Astrocyte (in vitro differentiated cells and primary cell): ENCODE results near the gene ANXA2. TPM values are rescaled to one million over a fixed set of nuclear protein-coding genes. Genes with fewer than 3 reads are reported as not detected.
A peak's percentile ranks its signal among the peaks of the same experiment; 100 is the strongest.
"Not testable (repeated sequence)": the region's sequence is repeated elsewhere in the genome, so short reads cannot be mapped to it uniquely, and the experiment has no call there.

ENCODE experiments used
- DNase-seq: peaks from one replicate; pipeline ENCODE4 v3.0.0-alpha.2; 2010; ENCODE audit warnings: low read depth
- FAIRE-seq: peaks from 2 replicates; lab custom pipeline; 2011; peaks lifted over from hg19 to GRCh38; lab: Jason Lieb, UNC
- H2AFZ ChIP-seq: 2 replicates; pipeline ENCODE4 v1.6.0; 2012; ENCODE audit warnings: low read depth, low read length, inconsistent platforms
- H3K27ac ChIP-seq: 2 replicates; pipeline ENCODE4 v1.5.1; 2011; ENCODE audit warnings: low read depth, low read length, inconsistent platforms
- H3K27me3 ChIP-seq: 2 replicates; pipeline ENCODE4 v1.6.0; 2011; ENCODE audit warnings: low read length, inconsistent platforms; ENCODE audit not compliant: insufficient read depth
- H3K36me3 ChIP-seq: 2 replicates; pipeline ENCODE4 v1.5.1; 2011; ENCODE audit warnings: low read length, inconsistent platforms; ENCODE audit not compliant: insufficient read depth
- H3K4me1 ChIP-seq: 2 replicates; pipeline ENCODE4 v1.5.1; 2011; ENCODE audit warnings: low read length, inconsistent platforms; ENCODE audit not compliant: insufficient read depth
- H3K4me2 ChIP-seq: 2 replicates; pipeline ENCODE4 v1.6.0; 2012; ENCODE audit warnings: low read length, inconsistent platforms
- H3K4me3 ChIP-seq: 2 replicates; pipeline ENCODE4 v1.5.1; 2011; ENCODE audit warnings: low read depth, mild to moderate bottlenecking, low read length, inconsistent platforms; ENCODE audit not compliant: insufficient read depth
- H3K79me2 ChIP-seq: 2 replicates; pipeline ENCODE4 v1.6.0; 2012; ENCODE audit warnings: mild to moderate bottlenecking, low read length, inconsistent platforms; ENCODE audit not compliant: insufficient read depth
- H3K9ac ChIP-seq: 2 replicates; pipeline ENCODE4 v1.6.0; 2012; ENCODE audit warnings: mild to moderate bottlenecking, low read length, inconsistent platforms
- H3K9me3 ChIP-seq: 2 replicates; pipeline ENCODE4 v1.5.1; 2012; ENCODE audit warnings: low read depth, mild to moderate bottlenecking, low read length, inconsistent platforms; ENCODE audit not compliant: insufficient read depth
- H4K20me1 ChIP-seq: 2 replicates; pipeline ENCODE4 v1.6.0; 2012; ENCODE audit warnings: low read length, inconsistent platforms; ENCODE audit not compliant: insufficient read depth
- H3K27ac Mint-ChIP-seq: one replicate; pipeline ENCODE4 v1.8.0; 2021; ENCODE audit warnings: mild to moderate bottlenecking, mixed read lengths; ENCODE audit not compliant: unreplicated experiment
- H3K27me3 Mint-ChIP-seq: one replicate; pipeline ENCODE4 v1.8.0; 2021; ENCODE audit warnings: low read depth, mixed read lengths; ENCODE audit not compliant: unreplicated experiment
- H3K36me3 Mint-ChIP-seq: one replicate; pipeline ENCODE4 v1.8.0; 2021; ENCODE audit warnings: low read depth, mixed read lengths; ENCODE audit not compliant: unreplicated experiment
- H3K4me1 Mint-ChIP-seq: one replicate; pipeline ENCODE4 v1.8.0; 2021; ENCODE audit warnings: low read depth, mixed read lengths; ENCODE audit not compliant: unreplicated experiment
- H3K4me3 Mint-ChIP-seq: one replicate; pipeline ENCODE4 v1.8.0; 2021; ENCODE audit warnings: mild to moderate bottlenecking, moderate library complexity, mixed read lengths; ENCODE audit not compliant: unreplicated experiment
- H3K9me3 Mint-ChIP-seq: one replicate; pipeline ENCODE4 v1.8.0; 2021; ENCODE audit warnings: mild to moderate bottlenecking, mixed read lengths; ENCODE audit not compliant: unreplicated experiment
- EZH2 ChIP-seq: IDR thresholded peaks from 2 replicates; pipeline ENCODE4 v1.6.1; 2012; ENCODE audit warnings: mild to moderate bottlenecking, low read length, inconsistent platforms; ENCODE audit not compliant: insufficient read depth
- total RNA-seq: library from RNA; stranded (reverse); gene quantifications from 2 replicates; pipeline ENCODE4 v1.2.1, GENCODE V29; 2021
- TF ChIP-seq, protein P1 (sequence below): IDR thresholded peaks from 2 replicates; pipeline ENCODE4 v1.5.1; 2011; ENCODE audit warnings: low read depth, mild to moderate bottlenecking, inconsistent platforms, low read length, moderate library complexity; ENCODE audit not compliant: insufficient read depth

Gene ANXA2
- total RNA-seq, 1 donor from 2014 or later, result 2,599 TPM

DNA sequence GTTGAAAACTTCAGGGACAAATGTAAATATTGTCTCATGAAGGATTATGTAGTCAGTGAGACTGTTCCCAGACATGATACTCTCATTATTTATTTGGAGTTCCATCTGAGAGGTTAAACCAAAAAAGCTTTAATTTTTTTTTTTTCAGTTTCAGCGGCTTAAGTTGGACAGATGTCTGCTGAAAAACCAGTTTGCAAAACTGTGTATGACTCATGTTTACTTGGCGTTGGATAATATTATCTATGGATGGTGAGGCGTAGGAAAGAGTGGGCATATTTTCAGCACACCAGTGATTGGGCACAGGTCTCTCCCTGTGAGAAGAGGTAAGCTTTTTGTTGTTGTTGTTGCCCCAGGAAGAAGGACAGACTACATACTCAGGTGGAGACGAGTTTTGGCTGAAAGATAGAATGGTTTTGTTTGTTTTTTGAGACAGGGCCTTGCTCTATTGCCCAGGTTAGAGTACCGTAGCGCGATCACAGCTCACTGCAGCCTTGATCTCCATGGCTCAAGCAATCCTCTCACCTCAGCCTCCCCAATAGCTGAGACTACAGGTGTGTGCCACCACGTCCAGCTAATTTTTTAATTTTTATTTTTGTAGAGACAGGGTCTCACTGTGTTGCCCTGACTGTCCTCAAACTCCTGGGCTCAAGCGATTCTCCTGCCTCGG, 16.4 kb upstream of the ANXA2 start:
- no peak overlapping the region for H3K27ac ChIP-seq

DNA sequence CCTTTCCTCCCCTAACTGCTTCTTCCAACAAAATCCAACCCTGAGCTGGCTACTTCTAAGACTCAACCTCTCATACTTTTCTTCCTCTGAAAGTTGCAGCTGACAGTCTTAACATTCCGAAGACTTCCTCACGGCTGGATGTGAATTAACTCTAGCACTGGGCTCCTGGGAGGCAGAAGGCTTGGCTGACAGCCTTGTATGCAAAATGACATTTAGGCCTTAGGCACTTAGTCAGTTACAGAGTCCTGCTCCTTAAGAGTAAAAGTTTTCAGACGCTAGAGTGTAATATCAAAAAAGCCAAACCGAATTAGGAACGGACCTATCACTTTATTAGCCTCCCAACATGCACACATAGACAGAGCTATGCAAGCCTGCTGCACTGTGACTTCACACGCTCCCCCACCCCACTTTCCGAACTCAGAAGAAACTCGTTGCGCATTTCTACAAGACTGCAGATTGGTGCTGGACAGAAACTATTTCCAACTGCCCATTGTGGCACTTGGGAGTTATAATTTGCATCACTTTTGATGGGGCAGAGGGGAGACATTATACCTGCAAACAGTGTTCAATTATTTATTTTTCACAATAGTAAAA, 15.5 kb upstream of the ANXA2 start:
- H3K4me3 Mint-ChIP-seq, result peak overlapping the region; percentile 36
- Histone ChIP-seq H3K4me2 (no peak overlapping the region), H4K20me1 (no peaks in the 10 kb centered on the region), H3K27me3 (no peaks in the 10 kb centered on the region), H3K4me3 (no peak overlapping the region), H3K9me3 (no peaks in the 10 kb centered on the region), H3K36me3 (no peaks in the 10 kb centered on the region), H3K79me2 (no peaks in the 10 kb centered on the region), H3K9ac (no peak overlapping the region), H2AFZ (no peak overlapping the region), H3K27ac (no peak overlapping the region), H3K4me1 (peaks cover 20% of the 10 kb centered on the region)
- H3K9me3 Mint-ChIP-seq, result no peaks in the 10 kb centered on the region
- TF ChIP-seq, protein P1, sequence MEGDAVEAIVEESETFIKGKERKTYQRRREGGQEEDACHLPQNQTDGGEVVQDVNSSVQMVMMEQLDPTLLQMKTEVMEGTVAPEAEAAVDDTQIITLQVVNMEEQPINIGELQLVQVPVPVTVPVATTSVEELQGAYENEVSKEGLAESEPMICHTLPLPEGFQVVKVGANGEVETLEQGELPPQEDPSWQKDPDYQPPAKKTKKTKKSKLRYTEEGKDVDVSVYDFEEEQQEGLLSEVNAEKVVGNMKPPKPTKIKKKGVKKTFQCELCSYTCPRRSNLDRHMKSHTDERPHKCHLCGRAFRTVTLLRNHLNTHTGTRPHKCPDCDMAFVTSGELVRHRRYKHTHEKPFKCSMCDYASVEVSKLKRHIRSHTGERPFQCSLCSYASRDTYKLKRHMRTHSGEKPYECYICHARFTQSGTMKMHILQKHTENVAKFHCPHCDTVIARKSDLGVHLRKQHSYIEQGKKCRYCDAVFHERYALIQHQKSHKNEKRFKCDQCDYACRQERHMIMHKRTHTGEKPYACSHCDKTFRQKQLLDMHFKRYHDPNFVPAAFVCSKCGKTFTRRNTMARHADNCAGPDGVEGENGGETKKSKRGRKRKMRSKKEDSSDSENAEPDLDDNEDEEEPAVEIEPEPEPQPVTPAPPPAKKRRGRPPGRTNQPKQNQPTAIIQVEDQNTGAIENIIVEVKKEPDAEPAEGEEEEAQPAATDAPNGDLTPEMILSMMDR, result no peak
- no peak for TF ChIP-seq EZH2
- no peaks in the 10 kb centered on the region for H3K36me3 Mint-ChIP-seq
- no peaks in the 10 kb centered on the region for H3K27me3 Mint-ChIP-seq
- FAIRE-seq (no peak), DNase-seq (no peak)
- H3K4me1 Mint-ChIP-seq, result peaks cover 24% of the 10 kb centered on the region
- H3K27ac Mint-ChIP-seq, result peak overlapping the region; percentile 35

More for the DNA sequence above, 16.4 kb upstream of the ANXA2 start:
- no peaks in the 10 kb centered on the region for H3K27me3 ChIP-seq
- Mint-ChIP-seq H3K27ac (no peak overlapping the region), H3K27me3 (no peaks in the 10 kb centered on the region), H3K4me1 (peaks cover 17% of the 10 kb centered on the region), H3K36me3 (no peaks in the 10 kb centered on the region), H3K9me3 (no peaks in the 10 kb centered on the region), H3K4me3 (no peak overlapping the region)
- H3K4me3 ChIP-seq, result no peak overlapping the region
- no peak overlapping the region for H3K9ac ChIP-seq
- H3K79me2 ChIP-seq, result no peaks in the 10 kb centered on the region
- H3K4me1 ChIP-seq, result peaks cover 15% of the 10 kb centered on the region
- no peak for TF ChIP-seq EZH2
- TF ChIP-seq, protein P1, result no peak
- FAIRE-seq, result no peak
- peak; percentile 62 for DNase-seq
- H3K4me2 ChIP-seq, result peak overlapping the region; percentile 11
- H2AFZ ChIP-seq, result no peak overlapping the region
- no peaks in the 10 kb centered on the region for H4K20me1 ChIP-seq
- H3K36me3 ChIP-seq, result no peaks in the 10 kb centered on the region
- no peaks in the 10 kb centered on the region for H3K9me3 ChIP-seq

DNA sequence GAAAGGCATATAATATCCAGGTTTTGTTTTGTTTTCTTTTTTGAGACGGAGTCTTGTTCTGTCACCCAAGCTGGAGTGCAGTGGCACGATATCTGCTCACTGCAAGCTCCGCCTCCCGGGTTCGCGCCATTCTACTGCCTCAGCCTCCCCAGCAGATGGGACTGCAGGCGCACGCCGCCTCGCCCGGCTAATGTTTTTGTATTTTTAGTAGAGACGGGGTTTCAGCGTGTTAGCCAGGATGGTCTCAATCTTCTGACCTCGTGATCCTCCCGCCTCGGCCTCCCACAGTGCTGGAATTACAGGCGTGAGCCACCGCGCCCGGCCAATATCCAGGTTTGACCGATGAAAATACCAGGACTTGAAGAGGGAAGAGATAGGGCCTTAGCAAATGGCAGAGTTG, 15.0 kb upstream of the ANXA2 start:
- not testable (repeated sequence) for H3K9me3 Mint-ChIP-seq, H2AFZ ChIP-seq, H3K79me2 ChIP-seq, H3K4me3 Mint-ChIP-seq, H3K27me3 ChIP-seq, H3K9ac ChIP-seq, FAIRE-seq, H3K36me3 Mint-ChIP-seq, H3K9me3 ChIP-seq, H3K27ac ChIP-seq, H3K27me3 Mint-ChIP-seq, DNase-seq, H3K36me3 ChIP-seq, H4K20me1 ChIP-seq, H3K4me2 ChIP-seq, H3K4me3 ChIP-seq
- peak overlapping the region; percentile 35 for H3K27ac Mint-ChIP-seq
- H3K4me1 Mint-ChIP-seq, result peaks cover 27% of the 10 kb centered on the region
- peaks cover 25% of the 10 kb centered on the region for H3K4me1 ChIP-seq
